ENCODE data around the gene FOXK1.

- TF ChIP-seq POLR2A (IDR thresholded peaks at IDR 0.05), result no peak
- no peak for TF ChIP-seq POLR2AphosphoS5 (IDR thresholded peaks at IDR 0.05)
- TF ChIP-seq CTCF (IDR thresholded peaks at IDR 0.05), result no peak
These were observed 11.1 kb downstream of the FOXK1 start for GRCh38 chr7:4693152-4693551.

All from prostate gland (tissue), 2 donors.